Measurements from ENCODE around the gene SORCS3.

DNA sequence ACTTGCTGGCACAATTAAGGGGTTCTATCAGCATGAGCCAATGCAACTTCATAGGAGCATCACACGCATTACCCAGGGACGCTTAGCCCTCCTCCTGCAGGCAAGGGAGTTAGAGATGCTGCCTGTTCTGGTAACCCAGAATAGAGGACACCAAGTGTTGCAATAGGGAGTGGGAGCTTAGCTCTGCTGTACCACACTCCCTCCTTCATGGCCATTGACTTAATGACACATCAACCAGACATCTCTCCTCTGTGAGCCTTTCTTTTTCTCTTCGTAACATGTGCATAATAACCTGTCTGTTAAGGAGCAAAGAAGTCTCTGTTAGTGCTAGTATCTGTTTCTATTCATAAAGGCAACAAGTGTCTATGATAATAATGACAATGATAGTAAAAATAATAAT, 282.4 kb downstream of the SORCS3 start:
- TF ChIP-seq, protein P1, sequence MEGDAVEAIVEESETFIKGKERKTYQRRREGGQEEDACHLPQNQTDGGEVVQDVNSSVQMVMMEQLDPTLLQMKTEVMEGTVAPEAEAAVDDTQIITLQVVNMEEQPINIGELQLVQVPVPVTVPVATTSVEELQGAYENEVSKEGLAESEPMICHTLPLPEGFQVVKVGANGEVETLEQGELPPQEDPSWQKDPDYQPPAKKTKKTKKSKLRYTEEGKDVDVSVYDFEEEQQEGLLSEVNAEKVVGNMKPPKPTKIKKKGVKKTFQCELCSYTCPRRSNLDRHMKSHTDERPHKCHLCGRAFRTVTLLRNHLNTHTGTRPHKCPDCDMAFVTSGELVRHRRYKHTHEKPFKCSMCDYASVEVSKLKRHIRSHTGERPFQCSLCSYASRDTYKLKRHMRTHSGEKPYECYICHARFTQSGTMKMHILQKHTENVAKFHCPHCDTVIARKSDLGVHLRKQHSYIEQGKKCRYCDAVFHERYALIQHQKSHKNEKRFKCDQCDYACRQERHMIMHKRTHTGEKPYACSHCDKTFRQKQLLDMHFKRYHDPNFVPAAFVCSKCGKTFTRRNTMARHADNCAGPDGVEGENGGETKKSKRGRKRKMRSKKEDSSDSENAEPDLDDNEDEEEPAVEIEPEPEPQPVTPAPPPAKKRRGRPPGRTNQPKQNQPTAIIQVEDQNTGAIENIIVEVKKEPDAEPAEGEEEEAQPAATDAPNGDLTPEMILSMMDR (IDR thresholded peaks at IDR 0.05), result no peak
- no peak for TF ChIP-seq POLR2A (IDR thresholded peaks at IDR 0.05)
